NCI-H2107 treated with DMSO at 0.1 percent for 48 hours (cell line): ENCODE results near the gene MPV17L2.
"Not testable (repeated sequence)": the region's sequence is repeated elsewhere in the genome, so short reads cannot be mapped to it uniquely, and the experiment has no call there.

Source experiments
- DNase-seq: peaks from one replicate; lab custom pipeline; 2025; ENCODE audit not compliant: unreplicated experiment; lab: John Stamatoyannopoulos, UW

The MPV17L2 gene

GRCh38 chr19:18190278-18190677 is 2.7 kb upstream of the MPV17L2 start:
- no peak for DNase-seq

- DNase-seq: no peak
These were observed 1.4 kb upstream of the MPV17L2 start for GRCh38 chr19:18191640-18192062.

- DNase-seq: no peak
These were observed 566 bp downstream of the MPV17L2 start for GRCh38 chr19:18193388-18194180.

GRCh38 chr19:18194181-18194530 is 1.1 kb downstream of the MPV17L2 start:
- DNase-seq: no peak

GRCh38 chr19:18194554-18195238 is 1.7 kb downstream of the MPV17L2 start:
- DNase-seq: no peak

GRCh38 chr19:18196511-18196845 is 3.5 kb downstream of the MPV17L2 start:
- no peak for DNase-seq

GRCh38 chr19:18197306-18197705 is 4.3 kb downstream of the MPV17L2 start:
- DNase-seq: no peak

GRCh38 chr19:18197941-18198340 is 4.9 kb downstream of the MPV17L2 start:
- no peak for DNase-seq

- no peak for DNase-seq
These were observed 5.4 kb downstream of the MPV17L2 start for GRCh38 chr19:18198374-18198773.

GRCh38 chr19:18202397-18202777 is 9.4 kb downstream of the MPV17L2 start:
- DNase-seq: no peak

- no peak for DNase-seq
These were observed 9.9 kb downstream of the MPV17L2 start for GRCh38 chr19:18202778-18203407.

GRCh38 chr19:18203408-18203862 is 10.4 kb downstream of the MPV17L2 start:
- DNase-seq: no peak

GRCh38 chr19:18203863-18204393 is 10.9 kb downstream of the MPV17L2 start, which contains the start of gene RAB3A:
RAB3A (minus strand) TSS chr19:18204042; CDS start chr19:18202740, 1,302 bp downstream.
- DNase-seq: peak; percentile 97

GRCh38 chr19:18204394-18205199 is 11.6 kb downstream of the MPV17L2 start:
- peak; percentile 74 for DNase-seq

- DNase-seq: peak; percentile 32
These were observed 12.3 kb downstream of the MPV17L2 start for GRCh38 chr19:18205200-18205892.

GRCh38 chr19:18206018-18206417 is 13.0 kb downstream of the MPV17L2 start:
- DNase-seq: no peak

- no peak for DNase-seq
These were observed 15.3 kb downstream of the MPV17L2 start for GRCh38 chr19:18208098-18208951.

- not testable (repeated sequence) for DNase-seq
These were observed 16.9 kb downstream of the MPV17L2 start for GRCh38 chr19:18209912-18210311.

- no peak for DNase-seq
These were observed 18.7 kb downstream of the MPV17L2 start for GRCh38 chr19:18211683-18212082.
